ENCODE results near the gene DENND2A. TPM values are rescaled to one million over a fixed set of nuclear protein-coding genes. Genes with fewer than 3 reads are reported as not detected.
"Not testable (repeated sequence)": the region's sequence is repeated elsewhere in the genome, so short reads cannot be mapped to it uniquely, and the experiment has no call there.

The DENND2A gene
- polyA plus RNA-seq, 1 donor from 2014 or later: not detected

- Mint-ChIP-seq H3K4me1 (peaks cover 10 to 16% (median 11%) of the 10 kb centered on the region in 3 donors), H3K9me3 (peaks cover 0 to 6% (median 0%) of the 10 kb centered on the region in 3 donors), H3K27me3 (peaks cover 17% of the 10 kb centered on the region), H3K27ac (peak overlapping the region in 1 of 3 donors; percentile 53), H3K4me3 (no peak overlapping the region), H3K36me3 (peaks cover 4% of the 10 kb centered on the region)
Observed at GRCh38 chr7:140645166-140645900, 4.7 kb upstream of the DENND2A start.

DNA sequence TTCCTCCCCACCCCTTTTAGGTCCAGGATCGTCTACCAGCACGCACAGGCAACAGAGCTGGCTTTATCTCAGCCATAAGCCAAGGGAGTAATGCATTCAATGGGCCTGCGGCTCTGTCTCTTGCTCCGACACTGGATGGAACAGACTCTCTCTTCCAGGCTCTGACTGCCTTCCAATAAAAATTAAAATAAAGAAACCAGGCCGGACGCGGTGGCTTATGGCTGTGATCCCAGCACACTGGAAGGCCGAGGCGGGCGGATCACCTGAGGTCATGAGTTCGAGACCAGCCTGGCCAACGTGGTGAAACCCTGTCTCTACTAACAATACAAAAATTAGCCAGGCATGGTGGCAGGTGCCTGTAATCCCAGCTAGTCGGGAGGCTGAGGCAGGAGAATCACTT, 4.1 kb upstream of the DENND2A start:
- H3K9me3 Mint-ChIP-seq, H3K27ac Mint-ChIP-seq, H3K4me3 Mint-ChIP-seq, H3K36me3 Mint-ChIP-seq: not testable (repeated sequence)
- H3K4me1 Mint-ChIP-seq: peaks cover 11 to 19% (median 12%) of the 10 kb centered on the region in 3 donors
- H3K27me3 Mint-ChIP-seq: peaks cover 20% of the 10 kb centered on the region

- H3K4me1 Mint-ChIP-seq: peaks cover 11 to 25% (median 17%) of the 10 kb centered on the region in 3 donors
- peaks cover 4% of the 10 kb centered on the region for H3K36me3 Mint-ChIP-seq
- H3K27me3 Mint-ChIP-seq: peaks cover 34% of the 10 kb centered on the region
- H3K27ac Mint-ChIP-seq: peak overlapping the region in 1 of 3 donors; percentile 39
- no peak overlapping the region for H3K4me3 Mint-ChIP-seq
- H3K9me3 Mint-ChIP-seq: peaks cover 0 to 7% (median 0%) of the 10 kb centered on the region in 3 donors
Observed at GRCh38 chr7:140643416-140643815, 2.8 kb upstream of the DENND2A start.

DNA sequence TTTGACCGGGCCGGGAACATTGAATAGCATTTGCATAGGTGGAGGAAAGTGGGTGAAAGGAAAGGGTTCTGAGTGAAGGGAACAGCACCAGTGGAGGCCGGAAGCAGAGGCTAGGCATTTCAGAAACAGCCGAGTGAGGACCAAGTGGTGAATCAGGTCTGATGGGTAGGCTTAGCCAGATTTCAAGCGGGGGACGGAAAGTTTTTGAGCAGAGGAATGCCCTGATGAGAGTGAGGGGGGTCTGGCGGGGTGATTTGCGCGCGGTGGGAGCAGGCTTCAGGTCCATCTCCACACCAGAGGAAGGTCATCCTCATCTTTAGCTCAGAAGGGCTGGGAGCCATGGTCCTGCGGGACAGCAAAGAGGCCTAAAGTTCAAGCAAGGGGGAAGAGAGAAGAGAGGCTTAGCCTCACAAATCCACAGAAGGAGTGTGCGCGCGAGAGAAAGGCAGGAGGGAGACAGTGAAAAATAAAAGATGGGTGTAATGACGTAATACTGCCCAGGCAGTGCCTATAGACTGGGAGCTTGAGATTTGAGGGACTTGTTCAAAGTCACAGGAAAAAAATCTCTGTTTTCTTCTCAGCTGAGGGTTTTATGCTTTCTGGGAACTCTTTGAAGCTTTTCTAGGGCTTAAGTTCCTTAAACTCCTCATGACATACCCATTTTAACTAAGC, 1.0 kb upstream of the DENND2A start:
- H3K27me3 Mint-ChIP-seq: peaks cover 38% of the 10 kb centered on the region
- H3K4me1 Mint-ChIP-seq: peaks cover 6 to 17% (median 11%) of the 10 kb centered on the region in 3 donors
- H3K9me3 Mint-ChIP-seq: peaks cover 0 to 7% (median 0%) of the 10 kb centered on the region in 3 donors
- H3K36me3 Mint-ChIP-seq: peaks cover 4% of the 10 kb centered on the region
- H3K27ac Mint-ChIP-seq: peak overlapping the region in 1 of 3 donors; percentile 87
- peak overlapping the region; percentile 60 to 88 (median 79) for H3K4me3 Mint-ChIP-seq

DNA sequence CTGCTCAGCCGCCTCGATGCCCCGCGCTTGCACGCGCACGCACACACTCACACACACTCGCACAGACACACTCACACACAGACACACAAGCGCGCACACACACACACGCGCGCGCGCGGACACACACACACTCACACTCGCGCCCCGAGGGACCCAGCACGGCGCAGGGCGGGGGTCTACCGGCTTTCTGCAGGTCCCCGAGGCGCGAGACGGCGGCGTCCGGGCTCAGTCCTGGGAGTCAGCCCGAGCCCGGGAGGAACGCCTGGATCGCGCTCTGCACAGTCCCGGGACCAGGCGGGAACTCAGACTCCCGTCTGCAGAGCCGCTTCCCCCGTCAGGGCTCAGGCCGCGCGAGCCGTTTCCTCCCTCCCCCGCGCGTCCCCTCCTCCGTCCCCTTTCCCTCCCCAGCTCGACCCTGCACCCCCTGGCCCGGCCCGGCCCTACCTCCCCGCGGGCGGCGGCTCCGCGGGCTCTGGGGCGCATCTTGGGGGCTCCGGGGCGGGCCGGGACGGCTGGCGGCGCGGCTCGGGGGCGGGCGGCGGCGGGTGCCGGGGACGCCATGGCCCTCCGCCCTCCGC, 464 bp downstream of the DENND2A start:
- no peak overlapping the region for H3K27ac Mint-ChIP-seq

GRCh38 chr7:140639366-140640053, 1.1 kb downstream of the DENND2A start:
- no peak overlapping the region for H3K27ac Mint-ChIP-seq
- H3K36me3 Mint-ChIP-seq: peaks cover 2% of the 10 kb centered on the region
- peaks cover 38% of the 10 kb centered on the region for H3K27me3 Mint-ChIP-seq
- H3K9me3 Mint-ChIP-seq: peaks cover 0 to 7% (median 0%) of the 10 kb centered on the region in 3 donors
- peak overlapping the region; percentile 3 to 96 (median 86) for H3K4me3 Mint-ChIP-seq
- H3K4me1 Mint-ChIP-seq: peaks cover 6 to 17% (median 10%) of the 10 kb centered on the region in 3 donors

More for the DNA sequence above, 464 bp downstream of the DENND2A start:
- Mint-ChIP-seq H3K36me3 (peaks cover 4% of the 10 kb centered on the region), H3K4me1 (peaks cover 6 to 17% (median 10%) of the 10 kb centered on the region in 3 donors), H3K9me3 (peaks cover 0 to 7% (median 0%) of the 10 kb centered on the region in 3 donors), H3K4me3 (peak overlapping the region; percentile 3 to 96 (median 86)), H3K27me3 (peaks cover 38% of the 10 kb centered on the region)

DNA sequence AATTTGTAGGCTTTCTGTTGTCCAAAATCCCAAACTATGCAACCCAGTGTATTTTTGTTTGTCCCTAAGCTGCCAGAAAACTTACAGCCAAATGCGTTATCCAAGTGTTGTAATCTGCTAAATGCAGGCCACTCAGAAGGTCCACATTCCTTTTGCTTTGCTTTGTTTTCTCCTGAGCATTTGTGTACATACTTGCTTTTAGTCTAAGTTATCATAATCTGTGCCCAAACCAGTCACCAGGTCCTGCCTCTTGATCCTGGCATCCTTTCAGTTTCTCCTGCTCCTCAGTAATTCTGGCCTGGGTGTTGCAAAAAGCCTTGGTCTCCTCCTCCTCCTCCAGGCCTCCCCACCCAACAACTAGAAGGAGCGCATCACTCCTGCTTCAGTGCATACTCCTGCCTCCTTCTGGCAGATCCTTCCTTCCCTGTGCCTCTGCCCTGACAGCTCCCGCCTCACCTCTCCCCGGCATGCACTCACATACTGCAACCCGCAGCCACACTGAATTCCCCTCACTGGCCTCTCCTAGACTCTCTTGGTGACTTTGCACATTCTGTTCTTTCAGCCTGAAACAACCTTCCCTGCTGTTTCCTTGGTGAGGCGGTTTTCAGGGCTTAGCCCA, 2.3 kb downstream of the DENND2A start:
- peak overlapping the region in 1 of 4 donors; percentile 41 for H3K4me3 Mint-ChIP-seq
- no peak overlapping the region for H3K27ac Mint-ChIP-seq
- peaks cover 0 to 6% (median 0%) of the 10 kb centered on the region in 3 donors for H3K9me3 Mint-ChIP-seq
- H3K4me1 Mint-ChIP-seq: peaks cover 6 to 17% (median 10%) of the 10 kb centered on the region in 3 donors
- H3K27me3 Mint-ChIP-seq: peaks cover 34% of the 10 kb centered on the region
- H3K36me3 Mint-ChIP-seq: peaks cover 2% of the 10 kb centered on the region

GRCh38 chr7:140637400-140637799, 3.2 kb downstream of the DENND2A start:
- peaks cover 36% of the 10 kb centered on the region for H3K27me3 Mint-ChIP-seq

DNA sequence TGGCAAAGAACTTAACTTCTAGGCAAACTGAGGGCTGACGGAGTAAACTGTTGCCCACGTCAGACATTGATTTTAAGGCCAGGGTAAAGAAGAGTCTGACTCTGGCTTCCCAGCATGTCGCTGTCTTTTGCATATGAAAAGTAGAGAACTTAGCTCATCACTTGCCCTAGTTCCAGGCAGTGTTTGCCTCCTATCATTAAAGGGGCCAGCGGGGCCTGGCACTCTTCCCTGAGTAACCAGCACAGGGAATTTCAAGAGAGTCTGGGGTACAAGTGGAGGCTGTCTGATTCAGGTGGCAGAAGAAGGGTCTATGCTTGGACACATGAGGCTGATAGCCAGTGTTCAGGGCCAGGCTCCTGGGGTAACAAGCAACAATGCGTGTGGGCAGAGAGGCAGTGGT, 4.8 kb downstream of the DENND2A start:
- Mint-ChIP-seq H3K4me3 (no peak overlapping the region), H3K27me3 (peaks cover 25% of the 10 kb centered on the region), H3K36me3 (no peaks in the 10 kb centered on the region), H3K4me1 (peaks cover 0 to 9% (median 7%) of the 10 kb centered on the region in 3 donors), H3K27ac (no peak overlapping the region), H3K9me3 (peaks cover 0 to 2% (median 0%) of the 10 kb centered on the region in 3 donors)

More at GRCh38 chr7:140637400-140637799, 3.2 kb downstream of the DENND2A start:
- Mint-ChIP-seq H3K9me3 (peaks cover 0 to 3% (median 0%) of the 10 kb centered on the region in 3 donors), H3K36me3 (peaks cover 2% of the 10 kb centered on the region), H3K27ac (no peak overlapping the region), H3K4me3 (peak overlapping the region in 1 of 4 donors; percentile 41), H3K4me1 (peaks cover 6 to 17% (median 10%) of the 10 kb centered on the region in 3 donors)

GRCh38 chr7:140635345-140635744, 5.3 kb downstream of the DENND2A start:
- H3K4me1 Mint-ChIP-seq: peaks cover 0 to 9% (median 7%) of the 10 kb centered on the region in 3 donors
- H3K36me3 Mint-ChIP-seq: no peaks in the 10 kb centered on the region
- peaks cover 0 to 2% (median 0%) of the 10 kb centered on the region in 3 donors for H3K9me3 Mint-ChIP-seq
- H3K27me3 Mint-ChIP-seq: peaks cover 25% of the 10 kb centered on the region
- no peak overlapping the region for H3K4me3 Mint-ChIP-seq
- no peak overlapping the region for H3K27ac Mint-ChIP-seq

DNA sequence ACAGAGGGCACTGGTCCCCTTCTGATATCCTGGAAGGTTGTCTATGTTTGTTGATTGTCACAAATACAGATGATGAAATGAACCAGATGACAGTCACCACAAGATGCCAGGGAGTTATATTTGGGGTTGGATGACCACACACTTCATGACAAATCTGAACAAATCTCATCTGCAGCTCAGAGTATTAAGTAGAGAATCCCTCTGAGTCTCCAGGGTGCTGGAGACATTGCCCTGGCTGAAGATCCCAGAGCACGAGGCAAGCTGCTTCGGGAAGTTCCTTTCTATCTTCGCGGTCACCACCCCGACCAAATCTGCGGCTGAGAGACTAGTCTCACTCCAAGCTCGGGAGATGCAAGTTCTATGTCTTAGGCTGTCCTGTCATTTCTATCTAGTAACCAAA, 9.0 kb downstream of the DENND2A start:
- Mint-ChIP-seq H3K4me1 (no peaks in the 10 kb centered on the region), H3K9me3 (no peaks in the 10 kb centered on the region), H3K4me3 (no peak overlapping the region), H3K27me3 (peaks cover 4% of the 10 kb centered on the region), H3K36me3 (no peaks in the 10 kb centered on the region), H3K27ac (no peak overlapping the region)

DNA sequence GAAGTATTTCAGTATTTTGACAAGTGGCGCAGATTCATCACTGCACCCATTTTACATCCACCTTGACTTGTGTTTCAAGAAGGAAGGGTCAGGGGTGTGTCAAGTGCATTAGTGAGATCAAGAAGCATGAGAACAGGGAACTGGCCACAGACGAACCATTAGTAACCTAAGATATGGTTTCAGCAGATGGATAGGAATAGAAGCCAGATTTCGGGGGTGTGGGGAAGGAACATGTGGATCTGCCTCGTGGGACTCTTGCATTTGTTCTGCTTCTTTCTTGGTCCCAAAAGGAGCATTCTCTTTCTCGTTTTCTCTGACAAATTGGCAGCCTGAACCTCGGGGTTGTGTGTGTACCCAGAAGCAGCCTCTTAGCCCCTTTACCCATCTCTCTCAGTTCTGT, 9.6 kb downstream of the DENND2A start:
- no peaks in the 10 kb centered on the region for H3K4me1 Mint-ChIP-seq
- no peak overlapping the region for H3K27ac Mint-ChIP-seq
- H3K9me3 Mint-ChIP-seq: no peaks in the 10 kb centered on the region
- no peaks in the 10 kb centered on the region for H3K36me3 Mint-ChIP-seq
- no peak overlapping the region for H3K4me3 Mint-ChIP-seq
- H3K27me3 Mint-ChIP-seq: peaks cover 4% of the 10 kb centered on the region

DNA sequence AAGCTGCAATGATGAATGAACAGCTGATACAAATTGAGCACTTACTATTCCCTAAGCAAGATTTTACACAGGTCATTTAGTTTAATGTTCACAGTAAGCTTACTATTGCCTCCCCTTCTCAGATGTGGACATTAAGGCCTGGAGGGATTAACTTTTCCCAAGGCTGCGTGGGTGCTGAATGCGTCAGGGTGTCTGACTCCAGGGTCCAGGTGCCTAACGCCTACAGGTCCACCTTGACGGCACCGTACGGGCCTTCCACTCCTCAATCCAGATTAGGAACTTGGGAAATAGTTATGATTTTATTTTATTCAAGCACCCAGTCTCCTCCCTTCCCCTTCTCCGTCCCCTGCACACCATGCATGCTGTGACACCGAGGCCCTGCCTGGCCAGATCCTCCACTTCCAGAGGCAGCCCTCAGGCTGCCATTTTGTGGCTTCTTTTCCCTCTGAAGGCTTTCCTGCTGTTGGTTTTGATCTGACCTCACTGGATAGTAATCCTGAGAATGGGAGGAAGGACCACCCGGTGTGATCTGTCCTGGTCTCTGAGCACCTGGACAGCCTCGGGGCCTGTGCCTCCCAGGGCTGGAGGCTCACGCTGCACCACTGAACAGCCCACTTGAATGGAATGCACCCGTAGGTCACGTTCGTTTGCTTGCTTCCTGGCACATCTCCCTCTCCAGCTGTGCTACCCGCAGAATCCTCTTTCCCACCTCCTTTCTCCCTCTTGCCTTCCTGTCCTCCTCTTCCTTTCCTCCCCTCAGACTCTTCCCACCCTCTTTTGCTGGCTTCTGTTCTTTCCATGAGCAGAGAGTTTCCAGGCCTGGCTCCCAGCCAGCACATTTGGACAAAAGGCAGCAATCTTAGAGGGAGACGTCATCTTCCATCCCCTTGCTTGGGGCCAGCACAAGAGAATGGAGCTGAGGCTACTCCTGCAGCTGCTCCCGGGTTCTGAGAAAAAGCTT, 14.4 kb downstream of the DENND2A start:
- Mint-ChIP-seq H3K4me1 (peaks cover 0 to 4% (median 2%) of the 10 kb centered on the region in 3 donors), H3K4me3 (no peak overlapping the region), H3K36me3 (peaks cover 1% of the 10 kb centered on the region), H3K27me3 (no peaks in the 10 kb centered on the region), H3K9me3 (no peaks in the 10 kb centered on the region), H3K27ac (peak overlapping the region in 1 of 3 donors; percentile 80)

Data from IgD-negative memory B cell (primary cell).